ENCODE data around the gene ADARB1.

DNA sequence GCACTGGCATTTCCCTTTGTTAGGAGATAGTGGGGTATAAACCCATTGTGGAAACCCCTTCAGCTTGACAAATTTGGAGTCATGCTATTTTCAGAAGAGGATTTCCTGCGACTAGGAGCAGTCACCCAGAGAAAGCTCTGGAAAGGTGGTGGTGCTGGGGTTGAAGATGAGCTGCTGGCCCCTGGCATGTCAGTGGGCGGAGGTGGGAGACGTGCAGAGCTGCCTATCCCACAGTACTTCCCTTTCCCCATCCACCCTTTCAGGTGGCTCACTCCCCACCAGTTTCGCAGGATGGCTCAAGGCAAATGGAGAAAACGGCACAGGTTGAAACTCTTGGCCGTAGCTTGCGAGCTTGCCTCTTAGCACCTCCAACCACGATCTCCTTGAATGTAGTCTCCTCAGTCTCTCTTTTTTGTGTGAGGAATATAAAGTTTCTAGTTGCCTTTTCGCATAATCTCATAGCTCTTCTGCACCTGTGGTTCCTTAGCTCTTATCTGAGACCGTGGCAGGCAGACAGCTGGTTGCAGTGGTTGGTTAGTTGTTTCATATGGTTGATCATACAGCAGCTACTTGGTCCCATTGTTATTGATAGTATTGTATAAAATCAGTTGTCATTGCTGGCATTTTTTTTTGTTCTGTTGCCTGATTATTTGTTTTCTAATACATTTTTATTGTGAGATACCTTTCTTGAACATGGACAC lies 48.2 kb downstream of the ADARB1 start:
- TF ChIP-seq CTCF (IDR thresholded peaks at IDR 0.05) (no peak), POLR2A (IDR thresholded peaks at IDR 0.05) (no peak)

Data from tibial nerve (tissue), 3 donors.